GM18505 (cell line): Measurements from ENCODE around the gene POLR2C.

Experiments used
- ATAC-seq: cut with Tn5 transposase; IDR thresholded peaks from one replicate; pipeline ENCODE4 v1.9.1; 2021; ENCODE audit not compliant: unreplicated experiment
- POLR2A ChIP-seq: IDR thresholded peaks from 4 replicates; pipeline ENCODE4 v1.6.1; 2011; ENCODE audit warnings: borderline replicate concordance; ENCODE audit not compliant: insufficient read depth, insufficient read length; ENCODE audit errors: extremely low read depth

Gene POLR2C

GRCh38 chr16:57509231-57509923 is 46.9 kb downstream of the POLR2C start:
- TF ChIP-seq POLR2A, result no peak
- ATAC-seq, result no peak

DNA sequence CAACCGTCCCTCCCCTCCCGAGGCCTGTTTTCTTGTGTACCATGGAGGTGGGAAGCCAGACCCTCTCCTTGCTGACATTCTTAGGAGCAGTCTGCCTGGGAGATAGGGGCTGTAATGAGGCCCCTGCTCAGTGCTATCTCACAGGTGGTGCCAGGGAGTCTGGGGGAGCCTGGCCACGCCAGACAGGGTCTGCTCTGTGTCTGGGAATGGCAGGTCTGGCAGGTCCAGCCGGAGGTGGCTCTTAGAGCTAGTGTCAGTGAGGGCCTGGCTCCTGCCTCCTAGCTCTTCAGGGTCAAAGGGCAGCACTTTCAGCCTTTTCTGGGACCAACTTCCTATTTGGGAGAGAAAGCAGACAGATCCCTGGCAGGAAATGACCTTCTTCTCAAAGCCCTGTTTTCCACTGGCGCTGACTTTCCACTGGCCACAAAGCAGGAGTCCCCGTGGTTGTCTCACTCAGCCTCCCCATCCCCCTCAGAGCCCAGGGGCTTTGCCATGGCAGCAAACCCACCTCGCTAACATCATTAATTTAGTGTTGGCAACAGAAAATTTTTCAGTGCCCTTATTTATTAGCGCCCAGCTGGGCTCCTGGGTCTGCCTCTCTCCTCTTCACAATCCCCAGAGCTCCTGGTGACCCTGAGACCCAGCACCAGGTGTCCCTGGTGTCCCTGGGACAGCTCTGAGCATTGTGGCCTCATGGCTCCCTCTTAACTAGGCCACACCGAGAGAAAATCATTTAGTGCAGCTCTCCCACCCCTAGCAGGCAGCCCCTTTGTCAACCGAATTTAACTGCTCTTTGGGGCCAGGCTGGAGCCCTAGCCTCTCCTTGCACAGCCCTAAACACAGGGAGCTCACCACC is 47.8 kb downstream of the POLR2C start:
- ATAC-seq, result no peak
- TF ChIP-seq POLR2A, result no peak

GRCh38 chr16:57512296-57513001 is 50.0 kb downstream of the POLR2C start:
- no peak for TF ChIP-seq POLR2A

DNA sequence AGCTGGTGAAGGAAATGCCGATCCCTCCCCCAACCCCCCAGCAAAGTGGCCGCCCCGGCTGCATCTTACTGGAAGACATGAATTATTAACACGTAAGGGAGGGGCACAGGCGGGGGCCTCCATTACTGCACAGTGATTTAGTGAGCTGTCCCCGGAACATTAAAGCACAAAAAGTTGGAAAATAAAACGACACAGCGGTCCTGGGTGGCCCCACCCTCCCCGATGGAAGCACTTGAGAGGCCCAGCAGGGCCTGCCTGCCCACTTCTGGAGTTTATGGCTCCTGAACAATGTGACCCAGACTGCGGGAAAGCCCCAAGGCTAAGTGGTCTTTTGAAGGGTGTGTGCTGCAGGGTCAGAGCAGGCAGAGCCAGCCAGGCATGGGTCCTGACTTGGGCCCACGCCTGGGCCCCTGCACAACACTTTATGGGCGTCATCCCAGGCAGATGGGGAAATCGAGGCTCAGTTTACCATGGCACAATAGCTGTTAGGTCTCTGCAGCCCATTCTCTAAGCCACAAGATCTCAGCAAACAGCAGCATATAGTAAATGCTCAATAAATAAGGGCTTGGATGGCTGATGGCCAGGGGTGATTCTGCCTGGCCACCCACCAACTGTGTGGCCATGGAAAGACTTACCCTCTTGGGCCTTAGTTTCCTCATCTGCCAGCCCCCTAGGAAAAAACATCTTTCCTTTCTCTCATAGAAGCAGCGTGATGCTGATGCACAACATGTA is 51.1 kb downstream of the POLR2C start:
- no peak for ATAC-seq
- TF ChIP-seq POLR2A, result no peak

More at GRCh38 chr16:57512296-57513001, 50.0 kb downstream of the POLR2C start:
- no peak for ATAC-seq

DNA sequence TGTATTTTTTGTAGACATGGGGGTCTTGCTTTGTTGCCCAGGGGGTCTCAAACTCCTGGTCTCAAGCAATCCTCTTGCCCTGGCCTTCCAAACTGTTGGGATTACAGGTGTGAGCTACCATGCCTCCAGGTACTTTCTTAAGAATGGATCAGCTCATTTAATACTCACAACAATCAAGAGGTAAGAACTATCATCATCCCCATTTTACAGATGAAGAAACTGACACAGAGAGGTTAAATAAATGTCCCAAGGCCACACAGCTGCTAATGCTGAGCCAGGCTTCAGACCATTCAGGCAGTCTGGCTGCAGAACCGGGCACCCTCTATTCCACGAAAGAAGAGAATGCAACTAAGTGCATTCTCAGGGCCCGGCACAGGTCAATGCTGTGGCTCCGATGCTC is 51.9 kb downstream of the POLR2C start:
- no peak for ATAC-seq
- TF ChIP-seq POLR2A, result no peak

DNA sequence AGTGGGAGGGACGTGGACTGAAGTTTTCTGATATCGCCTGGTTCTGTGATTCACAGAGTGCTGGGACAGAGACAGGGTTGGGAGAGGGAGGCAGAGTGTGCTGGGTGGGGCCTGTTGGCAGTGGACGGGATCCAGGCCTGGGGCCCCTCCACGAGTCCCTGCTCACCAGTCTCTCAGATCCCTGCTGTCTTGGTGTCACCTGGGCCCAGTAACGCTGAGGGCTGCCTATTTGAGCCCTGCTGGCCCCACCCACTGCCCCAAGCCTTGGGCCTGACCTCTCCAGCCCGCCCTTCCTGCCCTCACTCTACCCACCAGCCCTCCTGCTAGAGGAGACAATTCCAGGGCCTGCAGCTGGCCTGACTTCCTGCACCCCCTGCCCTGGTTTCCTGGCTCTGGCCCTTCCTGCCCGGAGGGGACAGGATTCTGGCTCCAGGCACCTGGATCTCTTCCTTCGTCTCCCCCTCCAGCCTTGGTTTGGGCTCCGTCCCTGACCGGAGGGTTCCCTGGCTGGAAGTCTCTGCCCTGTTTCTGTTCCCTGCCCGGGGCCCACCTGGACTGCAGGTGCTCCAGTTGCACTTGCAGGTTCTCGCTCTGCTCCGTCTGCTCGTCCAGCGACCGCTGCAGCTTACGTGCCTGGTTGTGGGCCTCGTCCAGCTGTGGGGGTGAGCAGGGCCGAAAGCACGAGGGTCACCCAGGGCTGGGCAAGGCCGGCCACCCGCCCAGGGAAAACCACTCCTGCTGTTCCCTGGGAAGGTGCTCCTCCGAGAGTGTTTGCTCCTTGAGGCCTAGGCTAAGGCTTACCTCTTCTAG is 52.5 kb downstream of the POLR2C start:
- no peak for ATAC-seq
- no peak for TF ChIP-seq POLR2A

DNA sequence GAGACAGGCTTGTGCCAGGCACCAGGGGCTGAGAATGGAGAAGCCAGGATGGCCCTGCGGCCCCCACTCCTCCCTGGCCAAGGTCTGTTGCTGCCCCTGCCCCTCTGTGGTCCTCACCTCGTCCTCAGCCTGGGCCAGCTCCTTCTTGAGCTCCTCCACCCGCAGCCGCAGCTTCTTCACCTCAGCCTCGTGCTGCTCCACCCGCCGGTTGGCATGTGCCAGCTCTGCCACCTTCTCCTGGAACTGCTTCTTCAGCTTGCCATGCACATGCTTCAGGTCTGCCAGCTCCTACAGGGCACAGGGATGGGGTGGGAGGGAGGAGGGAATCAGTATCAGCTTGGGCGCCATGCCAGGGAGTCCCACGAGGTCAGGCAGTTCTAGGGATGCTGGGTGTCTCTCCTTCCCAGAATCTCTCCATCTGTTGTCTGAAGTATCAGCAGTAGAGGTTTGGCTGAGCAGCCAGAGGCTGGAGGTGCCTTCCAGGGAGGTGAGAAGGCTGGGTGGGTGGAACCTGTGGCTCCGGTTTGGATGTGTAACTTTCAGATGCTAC is 53.8 kb downstream of the POLR2C start:
- ATAC-seq, result no peak

DNA sequence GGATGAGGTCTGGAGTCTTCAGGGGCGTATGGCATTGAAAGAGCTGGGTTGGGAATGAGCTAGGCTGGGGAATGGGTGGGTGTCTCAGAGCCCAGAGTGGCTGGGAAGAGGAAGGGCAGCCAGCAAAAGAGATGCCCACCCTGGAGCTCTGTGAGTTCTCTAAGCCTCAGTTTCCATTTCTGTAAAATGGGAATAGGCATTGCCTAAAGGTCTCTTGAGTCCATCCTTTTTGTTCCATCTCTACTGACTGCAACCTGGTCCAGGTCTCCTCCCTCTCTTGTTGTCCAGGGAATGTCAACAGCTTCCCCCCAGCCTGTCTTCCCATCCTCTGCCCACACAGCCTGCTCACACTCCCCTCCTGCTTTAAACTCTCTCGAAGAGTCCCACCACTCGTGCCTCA is 54.3 kb downstream of the POLR2C start:
- ATAC-seq, result no peak
- no peak for TF ChIP-seq POLR2A

More for the DNA sequence above, 53.8 kb downstream of the POLR2C start:
- TF ChIP-seq POLR2A, result no peak

DNA sequence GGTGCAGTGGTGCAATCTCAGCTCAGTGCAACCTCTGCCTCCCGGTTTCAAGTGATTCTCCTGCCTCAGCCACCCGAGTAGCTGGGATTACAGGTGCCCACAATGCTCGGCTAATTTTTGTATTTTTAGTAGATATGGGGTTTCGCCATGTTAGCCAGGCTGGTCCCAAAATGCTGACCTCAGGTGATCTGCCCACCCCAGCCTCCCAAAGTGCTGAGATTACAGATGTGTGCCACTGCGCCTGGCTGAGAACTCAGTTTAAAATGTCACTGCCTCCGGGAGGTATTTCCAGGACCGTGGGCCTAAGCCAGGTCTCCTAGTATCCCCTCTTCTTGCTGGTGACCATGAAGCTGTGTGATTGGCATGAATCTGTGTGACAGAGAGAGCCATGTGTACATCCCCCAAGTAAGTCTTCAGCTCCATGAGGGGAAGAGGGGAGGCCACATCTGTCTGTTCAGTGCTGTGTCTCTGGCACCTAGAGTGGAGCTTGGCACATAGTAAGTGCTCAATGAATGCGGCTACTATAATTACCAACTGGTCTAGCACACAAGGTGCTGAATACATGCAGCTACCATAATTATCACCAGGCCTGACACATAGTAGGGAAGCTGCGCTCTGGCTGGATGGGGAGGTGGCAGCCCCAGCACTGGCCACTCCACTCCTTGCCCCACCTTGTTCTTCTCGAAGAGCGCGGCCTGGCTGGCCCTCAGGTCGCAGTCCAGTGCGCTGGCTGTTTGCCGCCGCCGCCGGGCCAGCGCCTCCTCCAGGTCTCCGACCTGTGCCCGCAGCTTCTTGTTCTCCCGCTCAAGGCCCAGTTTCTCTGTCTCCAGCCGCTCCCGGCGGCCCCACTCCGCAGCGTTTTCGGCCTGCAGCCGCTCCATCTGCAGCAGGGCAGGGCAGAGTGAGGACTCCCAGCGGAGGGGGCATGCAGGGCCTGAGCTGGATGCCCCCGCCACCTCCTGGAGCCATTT is 55.2 kb downstream of the POLR2C start:
- no peak for TF ChIP-seq POLR2A
- no peak for ATAC-seq

DNA sequence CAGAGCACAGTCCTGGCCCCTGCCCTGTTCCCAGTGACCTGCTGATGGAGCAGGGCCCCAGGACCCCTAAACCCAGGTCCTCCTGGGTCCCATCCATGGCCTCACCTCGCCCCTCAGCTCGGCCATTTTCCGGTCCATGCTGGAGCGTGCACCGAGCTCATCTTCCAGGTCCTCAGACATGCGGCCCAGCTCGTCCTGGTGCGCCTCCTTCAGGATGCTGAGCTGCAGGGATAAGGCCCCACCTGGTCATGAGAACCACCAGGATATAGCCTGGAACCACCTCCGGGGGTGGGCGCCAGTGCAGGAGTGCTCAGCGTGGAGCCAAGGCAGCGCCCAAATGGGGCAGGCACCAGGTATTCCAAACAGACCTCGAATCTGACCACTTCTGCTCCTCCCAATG is 56.0 kb downstream of the POLR2C start:
- no peak for ATAC-seq

DNA sequence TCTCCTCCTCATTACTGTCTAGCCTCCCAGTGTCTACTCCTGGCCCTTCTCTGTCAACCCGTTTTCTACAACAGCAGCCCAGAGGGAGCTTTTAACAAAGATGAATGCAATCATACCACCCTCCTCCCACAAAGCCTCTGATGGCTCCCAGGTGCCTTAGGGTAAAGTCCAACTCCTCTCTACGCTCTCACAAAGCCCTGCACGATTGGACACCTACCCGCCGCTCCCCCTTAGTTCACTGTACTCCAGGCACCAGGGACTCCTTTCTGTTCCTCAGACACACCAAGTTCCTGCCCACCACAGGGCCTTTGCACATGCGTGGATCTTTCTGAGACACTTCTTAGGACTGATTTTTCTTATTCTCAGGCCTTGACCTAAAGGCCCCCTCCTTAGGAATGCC is 56.4 kb downstream of the POLR2C start:
- no peak for ATAC-seq
- TF ChIP-seq POLR2A, result no peak

More for the DNA sequence above, 56.0 kb downstream of the POLR2C start:
- TF ChIP-seq POLR2A, result no peak

- TF ChIP-seq POLR2A, result no peak
- ATAC-seq, result no peak
These were observed 57.4 kb downstream of the POLR2C start for GRCh38 chr16:57519796-57520360.
